Subcutaneous abdominal adipose tissue (tissue), 5 donors: Measurements from ENCODE around the gene STK36.

Experiments used
- H3K27ac ChIP-seq: one replicate; pipeline ENCODE4 v1.7.0; 2013; ENCODE audit warnings: low read depth, mild to moderate bottlenecking, inconsistent platforms, low read length, moderate library complexity
- H3K27me3 ChIP-seq, 5 donors: one replicate each; pipeline ENCODE4 v1.7.0; 2013; ENCODE audit warnings: low read length in 5 of 5, inconsistent platforms in 1 of 5; ENCODE audit not compliant: control insufficient read depth in 5 of 5, insufficient read depth in 4 of 5
- H3K36me3 ChIP-seq, 5 donors: one replicate each; pipeline ENCODE4 v1.7.0; 2013; ENCODE audit warnings: low read length in 5 of 5; ENCODE audit not compliant: control insufficient read depth in 5 of 5, insufficient read depth in 5 of 5
- H3K4me1 ChIP-seq, 5 donors: one replicate each; pipeline ENCODE4 v1.7.0; 2013; ENCODE audit warnings: low read length in 5 of 5, mild to moderate bottlenecking in 3 of 5, moderate library complexity in 1 of 5; ENCODE audit not compliant: control insufficient read depth in 5 of 5, insufficient read depth in 5 of 5
- H3K4me3 ChIP-seq, 5 donors: one replicate each; pipeline ENCODE4 v1.7.0; 2013; ENCODE audit warnings: low read length in 5 of 5, low read depth in 1 of 5
- H3K9ac ChIP-seq, 5 donors: one replicate each; pipeline ENCODE4 v1.7.0; 2013; ENCODE audit warnings: low read length in 5 of 5, mild to moderate bottlenecking in 4 of 5, moderate library complexity in 3 of 5
- H3K9me3 ChIP-seq, 5 donors: one replicate each; pipeline ENCODE4 v1.7.0; 2013; ENCODE audit warnings: low read length in 5 of 5; ENCODE audit not compliant: control insufficient read depth in 5 of 5
- donor health status: healthy.
- donor health status: healthy.
- donor health status: healthy.
- donor health status: healthy.
- donor health status: healthy.

STK36 gene

GRCh38 chr2:218716070-218716469 is 44.2 kb downstream of the STK36 start:
- no peaks in the 10 kb centered on the region for H3K9me3 ChIP-seq
- H3K36me3 ChIP-seq = peaks cover 0 to 8% (median 4%) of the 10 kb centered on the region in 5 donors
- no peaks in the 10 kb centered on the region for H3K27me3 ChIP-seq
- H3K27ac ChIP-seq = no peak overlapping the region
- peaks cover 0 to 11% (median 10%) of the 10 kb centered on the region in 5 donors for H3K4me1 ChIP-seq
- no peak overlapping the region for H3K4me3 ChIP-seq
- no peak overlapping the region for H3K9ac ChIP-seq

DNA sequence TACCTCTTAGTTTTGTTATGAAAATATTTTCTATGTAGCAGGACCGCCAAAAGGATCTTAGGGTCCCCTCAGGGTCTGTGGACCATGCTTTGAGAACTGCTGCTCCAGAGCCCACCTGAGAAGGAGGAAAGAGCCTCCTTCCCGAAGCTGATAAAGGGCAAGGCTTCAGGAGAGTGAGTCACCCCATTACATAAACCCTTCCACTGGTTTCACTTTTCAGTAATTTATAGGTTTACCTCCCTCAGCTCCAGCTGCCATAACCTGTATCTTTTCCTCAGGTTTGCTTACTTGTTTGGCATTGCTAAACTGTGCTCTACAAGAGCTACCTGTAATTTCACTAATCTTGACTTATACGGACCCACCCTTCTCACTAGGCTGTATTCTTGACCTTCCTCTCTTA is 45.4 kb downstream of the STK36 start:
- H3K9me3 ChIP-seq = no peaks in the 10 kb centered on the region
- no peaks in the 10 kb centered on the region for H3K27me3 ChIP-seq
- no peak overlapping the region for H3K9ac ChIP-seq
- H3K36me3 ChIP-seq = peaks cover 0 to 8% (median 4%) of the 10 kb centered on the region in 5 donors
- no peaks in the 10 kb centered on the region for H3K4me1 ChIP-seq
- no peak overlapping the region for H3K4me3 ChIP-seq
- no peak overlapping the region for H3K27ac ChIP-seq

- Histone ChIP-seq H3K9ac (no peak overlapping the region), H3K4me1 (no peaks in the 10 kb centered on the region), H3K27me3 (no peaks in the 10 kb centered on the region), H3K4me3 (no peak overlapping the region), H3K9me3 (no peaks in the 10 kb centered on the region), H3K27ac (no peak overlapping the region), H3K36me3 (peaks cover 0 to 8% (median 4%) of the 10 kb centered on the region in 5 donors)
Measured at GRCh38 chr2:218718058-218718457, 46.2 kb downstream of the STK36 start.

DNA sequence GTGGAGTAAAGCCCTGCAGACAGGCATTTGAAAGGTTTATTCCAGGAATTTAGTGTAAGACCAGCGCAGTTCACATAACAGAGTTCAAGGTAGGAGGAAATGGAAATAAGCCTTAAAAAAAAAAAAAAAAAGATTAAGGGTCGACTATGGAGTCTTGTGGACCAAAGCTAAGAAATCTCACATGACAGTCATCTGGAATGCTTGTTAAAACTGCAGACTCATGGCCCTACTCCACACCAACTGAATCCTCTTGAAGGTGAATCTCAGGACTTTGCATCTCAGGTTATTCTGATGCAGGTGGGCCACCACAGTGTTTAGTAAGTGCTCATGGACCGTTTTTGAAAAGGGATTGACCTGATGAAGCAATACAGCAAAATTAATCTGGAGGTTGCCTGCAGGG is 47.6 kb downstream of the STK36 start:
- Histone ChIP-seq H3K9ac (no peak overlapping the region), H3K27ac (no peak overlapping the region), H3K4me3 (no peak overlapping the region), H3K27me3 (no peaks in the 10 kb centered on the region), H3K4me1 (no peaks in the 10 kb centered on the region), H3K36me3 (peaks cover 0 to 8% (median 4%) of the 10 kb centered on the region in 5 donors), H3K9me3 (no peaks in the 10 kb centered on the region)

DNA sequence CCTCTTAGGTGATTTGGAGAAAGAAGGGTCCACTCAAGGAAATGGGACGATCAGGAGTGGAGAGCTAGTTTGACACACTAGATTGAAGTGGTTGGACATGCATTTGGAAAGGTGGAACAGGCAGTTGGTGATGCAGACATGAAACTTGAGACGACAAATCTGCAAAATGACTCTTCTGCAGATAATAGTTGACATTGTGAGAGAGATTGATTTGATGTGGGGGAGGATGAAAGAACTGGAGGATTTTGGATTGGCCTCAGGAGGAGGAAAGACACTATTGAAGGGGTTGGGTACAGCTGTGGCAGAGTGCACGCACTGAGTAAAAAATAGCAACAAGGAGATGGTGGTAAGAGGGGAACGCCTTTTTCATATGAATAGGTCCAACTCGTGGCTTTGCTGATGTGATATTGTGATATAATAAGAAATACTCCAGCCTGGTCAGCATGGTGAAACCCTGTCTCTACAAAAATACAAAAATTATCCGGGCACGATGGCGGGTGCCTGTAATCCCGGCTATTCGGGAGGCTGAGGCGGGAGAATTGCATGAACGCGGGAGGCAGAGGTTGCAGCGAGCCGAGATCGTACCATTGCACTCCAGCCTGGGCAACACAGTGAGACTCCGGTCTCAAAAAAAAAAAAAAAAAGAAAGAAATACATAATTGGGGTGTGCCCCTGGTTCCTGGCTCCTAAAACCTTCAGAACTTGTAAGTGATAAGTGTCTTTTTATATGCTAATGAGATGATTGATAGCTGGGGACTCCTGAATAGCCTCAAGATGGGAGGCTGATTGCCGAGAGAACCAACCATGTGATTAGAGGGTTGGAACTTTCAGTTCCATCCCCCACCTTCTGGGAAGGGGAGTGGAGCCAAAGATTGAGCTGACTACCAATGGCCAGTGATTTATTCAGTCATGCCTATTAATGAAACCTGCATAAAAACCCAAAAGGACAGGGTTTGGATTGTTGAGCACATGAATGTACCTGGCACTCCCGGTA is 48.5 kb downstream of the STK36 start:
- Histone ChIP-seq H3K4me3 (no peak overlapping the region), H3K9ac (no peak overlapping the region), H3K4me1 (no peaks in the 10 kb centered on the region), H3K27me3 (no peaks in the 10 kb centered on the region), H3K27ac (no peak overlapping the region), H3K9me3 (peaks cover 0 to 2% (median 0%) of the 10 kb centered on the region in 5 donors), H3K36me3 (peaks cover 0 to 8% (median 4%) of the 10 kb centered on the region in 5 donors)

DNA sequence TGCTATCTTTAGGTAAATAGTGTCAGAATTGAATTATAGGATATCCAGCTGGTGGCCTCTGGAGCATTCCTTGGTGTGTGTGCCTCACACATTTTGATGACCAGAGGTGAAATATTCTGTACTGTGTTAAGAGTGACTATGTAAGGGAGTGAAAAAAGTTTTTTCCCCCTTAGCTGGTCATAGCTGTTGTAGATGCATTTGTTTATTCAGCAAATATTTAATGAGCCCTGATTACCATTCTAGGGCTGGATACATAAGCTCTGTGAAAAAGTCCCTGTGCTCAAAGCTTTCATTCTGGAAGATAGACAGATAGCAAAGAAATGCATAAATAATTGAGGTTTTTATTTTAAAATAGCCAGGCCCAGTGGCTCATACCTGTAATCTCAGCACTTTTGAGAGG is 49.6 kb downstream of the STK36 start:
- Histone ChIP-seq H3K9me3 (peaks cover 0 to 11% (median 3%) of the 10 kb centered on the region in 5 donors), H3K36me3 (peaks cover 0 to 3% (median 0%) of the 10 kb centered on the region in 5 donors), H3K27me3 (no peaks in the 10 kb centered on the region), H3K4me1 (no peaks in the 10 kb centered on the region), H3K9ac (no peak overlapping the region), H3K4me3 (no peak overlapping the region), H3K27ac (no peak overlapping the region)

DNA sequence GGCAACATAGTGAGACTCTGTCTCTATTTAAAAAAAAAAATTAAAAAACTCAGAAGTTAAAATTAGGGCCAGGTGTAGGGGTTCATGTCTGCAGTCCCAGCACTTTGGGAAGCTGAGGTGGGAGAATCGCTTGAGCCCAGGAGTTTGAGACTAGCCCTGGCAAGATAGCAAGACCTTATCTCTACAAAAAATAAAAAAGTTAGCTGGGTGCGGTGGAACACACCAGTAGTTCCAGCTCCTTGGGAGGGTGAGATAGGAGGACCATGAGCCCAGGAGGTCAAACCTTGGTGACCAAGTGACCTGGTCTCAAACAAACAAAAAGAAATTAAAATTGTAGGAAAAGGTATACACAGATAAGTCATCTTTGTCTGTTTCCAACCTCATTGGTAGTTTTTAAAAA is 50.0 kb downstream of the STK36 start:
- Histone ChIP-seq H3K9ac (no peak overlapping the region), H3K9me3 (peaks cover 0 to 11% (median 4%) of the 10 kb centered on the region in 5 donors), H3K27me3 (no peaks in the 10 kb centered on the region), H3K36me3 (peaks cover 0 to 3% (median 0%) of the 10 kb centered on the region in 5 donors), H3K4me1 (no peaks in the 10 kb centered on the region), H3K4me3 (no peak overlapping the region), H3K27ac (no peak overlapping the region)

GRCh38 chr2:218722419-218722818 is 50.5 kb downstream of the STK36 start:
- H3K27me3 ChIP-seq = no peaks in the 10 kb centered on the region
- H3K9ac ChIP-seq = no peak overlapping the region
- H3K27ac ChIP-seq = no peak overlapping the region
- H3K4me1 ChIP-seq = no peaks in the 10 kb centered on the region
- H3K9me3 ChIP-seq = peaks cover 0 to 11% (median 4%) of the 10 kb centered on the region in 5 donors
- H3K36me3 ChIP-seq = peaks cover 0 to under 1% (median 0%) of the 10 kb centered on the region in 5 donors
- no peak overlapping the region for H3K4me3 ChIP-seq

- H3K27me3 ChIP-seq = no peaks in the 10 kb centered on the region
- H3K9ac ChIP-seq = no peak overlapping the region
- H3K36me3 ChIP-seq = no peaks in the 10 kb centered on the region
- H3K27ac ChIP-seq = no peak overlapping the region
- peaks cover 2 to 15% (median 8%) of the 10 kb centered on the region in 5 donors for H3K9me3 ChIP-seq
- no peak overlapping the region for H3K4me3 ChIP-seq
- no peaks in the 10 kb centered on the region for H3K4me1 ChIP-seq
Measured at GRCh38 chr2:218722876-218723785, 51.2 kb downstream of the STK36 start.
